NCI-H146 treated with DMSO at 0.1 percent for 48 hours (cell line): ENCODE results near the gene ASIC1.
"Not testable (repeated sequence)": the region's sequence is repeated elsewhere in the genome, so short reads cannot be mapped to it uniquely, and the experiment has no call there.

ENCODE experiments used
- DNase-seq: peaks from one replicate; lab custom pipeline; 2025; ENCODE audit not compliant: unreplicated experiment; lab: John Stamatoyannopoulos, UW

The ASIC1 gene

GRCh38 chr12:50057000-50057841 is at the start of gene ASIC1:
TSS of gene ASIC1 (plus strand) at chr12:50057596. CDS start at chr12:50058767, 1,171 bp downstream.
- DNase-seq, result peak; percentile 73

GRCh38 chr12:50013361-50014147 is 43.8 kb upstream of the ASIC1 start:
- DNase-seq, result no peak

- DNase-seq, result no peak
These were observed 43.1 kb upstream of the ASIC1 start for GRCh38 chr12:50014342-50014741.

GRCh38 chr12:50016501-50017475 is 40.6 kb upstream of the ASIC1 start:
- no peak for DNase-seq

- no peak for DNase-seq
These were observed 39.8 kb upstream of the ASIC1 start for GRCh38 chr12:50017641-50018040.

- DNase-seq, result no peak
These were observed 39.2 kb upstream of the ASIC1 start for GRCh38 chr12:50018154-50018553.

GRCh38 chr12:50018968-50019367 is 38.4 kb upstream of the ASIC1 start:
- DNase-seq, result no peak

- no peak for DNase-seq
These were observed 37.9 kb upstream of the ASIC1 start for GRCh38 chr12:50019524-50019923.

- DNase-seq, result no peak
These were observed 36.4 kb upstream of the ASIC1 start for GRCh38 chr12:50021031-50021430.

- no peak for DNase-seq
These were observed 34.5 kb upstream of the ASIC1 start for GRCh38 chr12:50022903-50023302.

- no peak for DNase-seq
These were observed 33.2 kb upstream of the ASIC1 start for GRCh38 chr12:50024227-50024626.

- no peak for DNase-seq
These were observed 32.6 kb upstream of the ASIC1 start for GRCh38 chr12:50024805-50025186.

GRCh38 chr12:50025187-50026059 is 32.0 kb upstream of the ASIC1 start, which contains the start of gene RACGAP1:
TSS of gene RACGAP1 (minus strand) at chr12:50025494. CDS start at chr12:50016715, 8,779 bp downstream.
- DNase-seq, result peak; percentile 99

- no peak for DNase-seq
These were observed 30.7 kb upstream of the ASIC1 start for GRCh38 chr12:50026691-50027090.

GRCh38 chr12:50030449-50030848 is 26.9 kb upstream of the ASIC1 start:
- DNase-seq, result not testable (repeated sequence)

GRCh38 chr12:50032515-50032853 is 24.9 kb upstream of the ASIC1 start:
- no peak for DNase-seq

- no peak for DNase-seq
These were observed 24.4 kb upstream of the ASIC1 start for GRCh38 chr12:50032854-50033581.

- no peak for DNase-seq
These were observed 19.1 kb upstream of the ASIC1 start for GRCh38 chr12:50038336-50038735.

GRCh38 chr12:50039151-50039835 is 18.1 kb upstream of the ASIC1 start:
- peak; percentile 56 for DNase-seq
